DND-41 (cell line): ENCODE data around the gene DOCK4.

Experiments
- ATAC-seq: fragments of 200-7000 bp; cut with Tn5 transposase; 3 replicates; pipeline ENCODE4 v1.9.1; 2021; ENCODE audit warnings: low read depth; ENCODE audit not compliant: insufficient read depth
- DNase-seq: peaks from one replicate; pipeline ENCODE4 v3.0.0-alpha.2; 2020
- H2AFZ ChIP-seq: 2 replicates; pipeline ENCODE4 v1.6.0; 2012; ENCODE audit warnings: low read depth, low read length
- H3K27ac ChIP-seq: 2 replicates; pipeline ENCODE4 v1.5.1; 2012; ENCODE audit warnings: low read length, inconsistent platforms
- H3K27me3 ChIP-seq: fragments of 200-600 bp; sonication (generic); 2 replicates; pipeline ENCODE4 v1.6.0; 2012; ENCODE audit warnings: low read length, mild to moderate bottlenecking, inconsistent platforms; ENCODE audit not compliant: insufficient read depth, poor library complexity
- H3K36me3 ChIP-seq: 2 replicates; pipeline ENCODE4 v1.5.1; 2012; ENCODE audit warnings: low read length, inconsistent platforms; ENCODE audit not compliant: insufficient read depth
- H3K4me1 ChIP-seq: 2 replicates; pipeline ENCODE4 v1.5.1; 2012; ENCODE audit warnings: mild to moderate bottlenecking, low read length; ENCODE audit not compliant: insufficient read depth
- H3K4me2 ChIP-seq: 2 replicates; pipeline ENCODE4 v1.6.0; 2012; ENCODE audit warnings: mild to moderate bottlenecking, moderate library complexity, low read length, inconsistent platforms; ENCODE audit not compliant: insufficient read depth
- H3K4me3 ChIP-seq, 2 experiments: fragments of 200-600 bp in 1 of 2; shearing (Covaris generic) in 1 of 2; 2 replicates each; pipeline ENCODE4 v1.5.1; 2012 to 2016; ENCODE audit warnings: inconsistent platforms in 2 of 2, low read length in 2 of 2, mild to moderate bottlenecking in 2 of 2, low read depth in 1 of 2, moderate library complexity in 1 of 2
- H3K79me2 ChIP-seq: 2 replicates; pipeline ENCODE4 v1.6.0; 2012; ENCODE audit warnings: low read length, inconsistent platforms; ENCODE audit not compliant: insufficient read depth
- H3K9ac ChIP-seq: 2 replicates; pipeline ENCODE4 v1.6.0; 2012; ENCODE audit warnings: low read depth, mild to moderate bottlenecking, inconsistent platforms, low read length, moderate library complexity
- H3K9me3 ChIP-seq: 2 replicates; pipeline ENCODE4 v1.5.1; 2012; ENCODE audit warnings: low read length, moderate library complexity, mild to moderate bottlenecking, inconsistent platforms; ENCODE audit not compliant: insufficient read depth, severe bottlenecking
- H4K20me1 ChIP-seq: 2 replicates; pipeline ENCODE4 v1.6.0; 2012; ENCODE audit warnings: low read length; ENCODE audit not compliant: insufficient read depth
- EZH2 ChIP-seq: IDR thresholded peaks from 3 replicates; pipeline ENCODE4 v1.6.1; 2012; ENCODE audit warnings: borderline replicate concordance, low read depth, mild to moderate bottlenecking, moderate library complexity, low read length, inconsistent platforms; ENCODE audit not compliant: severe bottlenecking
- TF ChIP-seq, protein P1 (sequence below): IDR thresholded peaks from 2 replicates; pipeline ENCODE4 v1.5.1; 2012; ENCODE audit warnings: borderline replicate concordance, low read length, moderate library complexity, mild to moderate bottlenecking; ENCODE audit not compliant: poor library complexity, severe bottlenecking; ENCODE audit errors: extremely low read depth

Gene DOCK4

DNA sequence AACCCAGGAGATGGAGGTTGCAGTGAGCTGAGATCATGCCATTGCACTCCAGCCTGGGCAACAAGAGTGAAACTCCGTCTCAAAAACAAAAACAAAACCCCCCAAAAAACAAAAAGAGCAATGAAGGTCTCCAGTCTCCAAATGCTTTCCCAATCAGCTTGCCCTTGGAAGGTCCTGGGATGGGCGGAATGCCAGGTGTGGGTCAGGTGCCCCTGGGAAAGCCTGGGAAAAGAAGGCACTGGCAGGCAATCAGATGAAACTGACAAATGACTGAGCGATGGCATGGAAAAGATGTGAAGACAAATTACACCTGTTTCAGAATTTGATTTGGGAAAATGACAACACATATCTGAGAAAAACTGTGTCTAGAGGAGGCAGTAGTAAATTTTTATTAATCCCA is 433.5 kb downstream of the DOCK4 start:
- ATAC-seq (no peak), DNase-seq (no peak)
- Histone ChIP-seq H3K4me2 (no peak overlapping the region), H4K20me1 (no peaks in the 10 kb centered on the region), H3K9ac (no peak overlapping the region), H3K36me3 (no peaks in the 10 kb centered on the region), H3K27ac (no peak overlapping the region), H3K4me1 (no peaks in the 10 kb centered on the region), H3K27me3 (no peaks in the 10 kb centered on the region), H3K9me3 (no peaks in the 10 kb centered on the region), H3K4me3 (no peak overlapping the region), H2AFZ (no peak overlapping the region), H3K79me2 (no peaks in the 10 kb centered on the region)
- TF ChIP-seq EZH2 = no peak
- TF ChIP-seq, protein P1, sequence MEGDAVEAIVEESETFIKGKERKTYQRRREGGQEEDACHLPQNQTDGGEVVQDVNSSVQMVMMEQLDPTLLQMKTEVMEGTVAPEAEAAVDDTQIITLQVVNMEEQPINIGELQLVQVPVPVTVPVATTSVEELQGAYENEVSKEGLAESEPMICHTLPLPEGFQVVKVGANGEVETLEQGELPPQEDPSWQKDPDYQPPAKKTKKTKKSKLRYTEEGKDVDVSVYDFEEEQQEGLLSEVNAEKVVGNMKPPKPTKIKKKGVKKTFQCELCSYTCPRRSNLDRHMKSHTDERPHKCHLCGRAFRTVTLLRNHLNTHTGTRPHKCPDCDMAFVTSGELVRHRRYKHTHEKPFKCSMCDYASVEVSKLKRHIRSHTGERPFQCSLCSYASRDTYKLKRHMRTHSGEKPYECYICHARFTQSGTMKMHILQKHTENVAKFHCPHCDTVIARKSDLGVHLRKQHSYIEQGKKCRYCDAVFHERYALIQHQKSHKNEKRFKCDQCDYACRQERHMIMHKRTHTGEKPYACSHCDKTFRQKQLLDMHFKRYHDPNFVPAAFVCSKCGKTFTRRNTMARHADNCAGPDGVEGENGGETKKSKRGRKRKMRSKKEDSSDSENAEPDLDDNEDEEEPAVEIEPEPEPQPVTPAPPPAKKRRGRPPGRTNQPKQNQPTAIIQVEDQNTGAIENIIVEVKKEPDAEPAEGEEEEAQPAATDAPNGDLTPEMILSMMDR = no peak

DNA sequence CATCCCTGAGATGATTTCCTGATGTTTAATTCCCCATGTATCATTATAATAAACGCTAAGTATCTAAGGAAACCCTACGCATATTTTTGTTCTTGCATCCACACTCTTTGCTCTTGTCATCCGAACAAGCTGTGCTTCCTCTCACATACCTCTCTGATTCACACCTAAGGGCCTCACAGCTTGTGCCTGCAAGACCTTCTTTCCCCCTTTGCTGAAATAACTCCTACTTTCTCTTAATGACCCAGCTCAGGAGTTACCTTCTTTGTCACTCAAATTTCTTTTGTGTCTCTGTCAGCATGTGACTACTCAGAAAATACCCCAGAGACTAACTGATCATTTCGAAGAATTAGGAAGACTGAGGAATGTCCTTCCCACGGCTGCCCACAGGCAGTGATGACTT is 434.6 kb downstream of the DOCK4 start:
- Histone ChIP-seq H4K20me1 (no peaks in the 10 kb centered on the region), H3K27me3 (no peaks in the 10 kb centered on the region), H3K27ac (no peak overlapping the region), H3K4me2 (no peak overlapping the region), H3K9ac (no peak overlapping the region), H3K4me1 (no peaks in the 10 kb centered on the region), H3K79me2 (no peaks in the 10 kb centered on the region), H3K4me3 (no peak overlapping the region), H3K36me3 (no peaks in the 10 kb centered on the region), H3K9me3 (no peaks in the 10 kb centered on the region), H2AFZ (no peak overlapping the region)
- ATAC-seq (no peak), DNase-seq (no peak)
- TF ChIP-seq EZH2 = no peak
- TF ChIP-seq, protein P1 = no peak

DNA sequence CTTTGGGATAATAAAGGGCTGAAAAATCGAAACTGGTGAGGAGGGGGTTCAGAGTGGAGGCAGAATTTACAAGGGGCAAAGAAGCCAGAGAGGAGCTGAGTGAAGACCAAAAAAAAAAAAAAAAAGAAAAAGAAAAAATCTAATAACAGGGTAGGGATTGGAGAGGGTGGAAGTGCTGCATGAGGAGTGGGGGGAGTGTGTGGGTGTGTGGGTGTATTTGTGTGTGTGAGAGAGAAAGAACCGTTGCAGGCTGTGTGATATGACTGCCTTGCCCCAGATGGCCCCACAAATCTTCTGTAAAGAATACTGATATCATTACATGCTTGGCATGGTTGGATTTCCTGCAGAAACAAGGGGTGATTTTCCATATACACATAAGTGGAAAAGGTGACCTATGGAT is 436.1 kb downstream of the DOCK4 start:
- Histone ChIP-seq H3K9me3 (no peaks in the 10 kb centered on the region), H3K9ac (no peak overlapping the region), H4K20me1 (no peaks in the 10 kb centered on the region), H2AFZ (no peak overlapping the region), H3K27ac (no peak overlapping the region), H3K4me3 (no peak overlapping the region), H3K4me1 (no peaks in the 10 kb centered on the region), H3K36me3 (no peaks in the 10 kb centered on the region), H3K4me2 (no peak overlapping the region), H3K27me3 (no peaks in the 10 kb centered on the region), H3K79me2 (no peaks in the 10 kb centered on the region)
- DNase-seq = no peak
- ATAC-seq = no peak
- no peak for TF ChIP-seq EZH2
- TF ChIP-seq, protein P1 = no peak
